Measurements from ENCODE around the gene CRYZL1.

The CRYZL1 gene

DNA sequence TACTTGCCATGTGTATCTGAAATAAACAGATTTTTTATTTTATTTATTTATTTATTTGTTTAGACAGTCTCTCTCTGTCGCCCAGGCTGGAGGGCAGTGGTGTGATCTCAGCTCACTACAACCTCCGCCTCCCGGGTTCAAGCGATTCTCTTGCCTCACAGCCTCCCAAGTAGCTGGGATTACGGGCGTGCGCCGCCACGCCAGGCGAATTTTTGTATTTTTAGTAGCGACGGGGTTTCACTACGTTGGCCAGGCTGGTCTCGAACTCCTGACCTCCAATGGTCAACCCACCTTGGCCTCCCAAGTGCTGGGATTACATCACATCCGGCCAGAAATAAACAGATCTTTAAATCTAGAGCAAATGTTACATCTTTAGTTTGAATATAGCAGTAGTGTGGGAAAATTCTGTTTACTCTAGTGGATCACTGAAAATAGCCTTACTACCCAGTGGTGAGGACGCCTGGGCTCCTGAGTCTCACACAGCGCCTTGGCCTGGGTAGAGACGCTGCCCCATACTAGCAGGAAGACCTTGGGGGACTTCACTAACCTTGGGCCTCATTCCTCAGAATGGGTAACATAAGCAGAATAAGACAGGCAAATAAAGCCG lies 100.3 kb downstream of the CRYZL1 start:
- H3K4me2 ChIP-seq (ENCODE audit: low read length): peak overlapping the region; percentile 16
- H3K18ac ChIP-seq (ENCODE audit: low read length): no peak overlapping the region
- no peak overlapping the region for H2BK15ac ChIP-seq (replicated peaks; ENCODE audit: low read depth)
- H3K27me3 ChIP-seq (ENCODE audit: insufficient read depth, low read length, poor library complexity): no peaks in the 10 kb centered on the region
- peak overlapping the region; percentile 81 for H3K9ac ChIP-seq (ENCODE audit: low read length)
- WGBS (ENCODE audit: extremely low coverage, insufficient coverage, low lambda C conversion rate): no CpG with 5 or more reads among the region's 19 CpGs
- H3K79me2 ChIP-seq (ENCODE audit: control insufficient read depth, insufficient read depth, low read length): peaks cover 63% of the 10 kb centered on the region
- no peak overlapping the region for H3K23ac ChIP-seq (ENCODE audit: low read length)
- H3K4ac ChIP-seq (ENCODE audit: low read depth, low read length): no peak overlapping the region
- no peak overlapping the region for H2AK5ac ChIP-seq (ENCODE audit: low read length)
- H4K5ac ChIP-seq (ENCODE audit: low read length): no peak overlapping the region
- peaks cover 4% of the 10 kb centered on the region for H3K36me3 ChIP-seq (ENCODE audit: control insufficient read depth, insufficient read depth, low read length)
- no peaks in the 10 kb centered on the region for H3K4me1 ChIP-seq (ENCODE audit: control insufficient read depth, low read depth, low read length)
- peak overlapping the region; percentile 66 for H3K4me3 ChIP-seq (ENCODE audit: low read length)
- H4K8ac ChIP-seq (ENCODE audit: low read depth, low read length): no peak overlapping the region
- no peak overlapping the region for H2BK120ac ChIP-seq (ENCODE audit: low read depth, low read length)
- H3K79me1 ChIP-seq (ENCODE audit: low read length): peaks cover 2% of the 10 kb centered on the region
- peak overlapping the region; percentile 93 for H3K56ac ChIP-seq (ENCODE audit: low read length)
- H2BK5ac ChIP-seq (ENCODE audit: low read length): no peak overlapping the region
- H3K27ac ChIP-seq (ENCODE audit: low read depth, low read length): peak overlapping the region; percentile 26
- peak; percentile 52 for DNase-seq

- no CpG with 5 or more reads among the region's 3 CpGs for WGBS (ENCODE audit: extremely low coverage, insufficient coverage, low lambda C conversion rate)
- H3K4me3 ChIP-seq (ENCODE audit: low read length): no peak overlapping the region
- peaks cover 60% of the 10 kb centered on the region for H3K79me2 ChIP-seq (ENCODE audit: control insufficient read depth, insufficient read depth, low read length)
- H3K4ac ChIP-seq (ENCODE audit: low read depth, low read length): no peak overlapping the region
- H2BK120ac ChIP-seq (ENCODE audit: low read depth, low read length): no peak overlapping the region
- H3K4me1 ChIP-seq (ENCODE audit: control insufficient read depth, low read depth, low read length): no peaks in the 10 kb centered on the region
- no peak overlapping the region for H4K8ac ChIP-seq (ENCODE audit: low read depth, low read length)
- no peak overlapping the region for H3K18ac ChIP-seq (ENCODE audit: low read length)
- H3K9ac ChIP-seq (ENCODE audit: low read length): no peak overlapping the region
- H3K27ac ChIP-seq (ENCODE audit: low read depth, low read length): no peak overlapping the region
- no peak overlapping the region for H4K5ac ChIP-seq (ENCODE audit: low read length)
- H3K23ac ChIP-seq (ENCODE audit: low read length): no peak overlapping the region
- H2AK5ac ChIP-seq (ENCODE audit: low read length): no peak overlapping the region
- peaks cover 4% of the 10 kb centered on the region for H3K36me3 ChIP-seq (ENCODE audit: control insufficient read depth, insufficient read depth, low read length)
- H2BK5ac ChIP-seq (ENCODE audit: low read length): no peak overlapping the region
- no peak overlapping the region for H2BK15ac ChIP-seq (replicated peaks; ENCODE audit: low read depth)
- H3K56ac ChIP-seq (ENCODE audit: low read length): no peak overlapping the region
- no peaks in the 10 kb centered on the region for H3K27me3 ChIP-seq (ENCODE audit: insufficient read depth, low read length, poor library complexity)
- peaks cover 2% of the 10 kb centered on the region for H3K79me1 ChIP-seq (ENCODE audit: low read length)
- peak; percentile 68 for DNase-seq
- peak overlapping the region; percentile 18 for H3K4me2 ChIP-seq (ENCODE audit: low read length)
These were observed 100.8 kb downstream of the CRYZL1 start for GRCh38 chr21:33540711-33541104.

DNA sequence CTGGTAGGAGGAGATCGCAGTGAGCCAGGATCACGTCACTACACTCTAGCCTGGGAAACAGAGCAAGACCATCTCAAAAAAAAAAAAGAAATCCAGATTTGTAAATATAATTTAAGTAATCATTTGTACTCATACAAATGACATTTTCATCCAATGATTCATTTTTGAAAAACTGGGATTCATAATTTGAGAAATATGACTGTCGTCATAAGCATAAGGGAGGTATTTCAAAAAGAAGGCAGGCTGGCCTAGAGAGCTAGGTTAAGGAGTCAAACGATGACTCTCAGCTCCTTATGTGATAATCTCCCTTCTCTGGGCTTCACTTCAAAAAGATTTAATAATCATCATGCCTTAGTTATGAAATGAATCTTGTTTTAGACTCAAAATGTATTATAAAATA lies 101.9 kb downstream of the CRYZL1 start:
- Histone ChIP-seq H3K23ac (ENCODE audit: low read length) (no peak overlapping the region), H3K27me3 (ENCODE audit: insufficient read depth, low read length, poor library complexity) (no peaks in the 10 kb centered on the region)
- WGBS (ENCODE audit: extremely low coverage, insufficient coverage, low lambda C conversion rate): no CpG with 5 or more reads among the region's 4 CpGs

More for the DNA sequence above, 101.9 kb downstream of the CRYZL1 start:
- Histone ChIP-seq H2BK5ac (ENCODE audit: low read length) (no peak overlapping the region), H4K5ac (ENCODE audit: low read length) (no peak overlapping the region), H2BK120ac (ENCODE audit: low read depth, low read length) (no peak overlapping the region), H3K18ac (ENCODE audit: low read length) (no peak overlapping the region), H3K4me2 (ENCODE audit: low read length) (no peak overlapping the region), H4K8ac (ENCODE audit: low read depth, low read length) (no peak overlapping the region), H3K27ac (ENCODE audit: low read depth, low read length) (no peak overlapping the region), H3K79me2 (ENCODE audit: control insufficient read depth, insufficient read depth, low read length) (peaks cover 52% of the 10 kb centered on the region), H3K4ac (ENCODE audit: low read depth, low read length) (no peak overlapping the region), H2BK15ac (replicated peaks; ENCODE audit: low read depth) (no peak overlapping the region), H3K4me1 (ENCODE audit: control insufficient read depth, low read depth, low read length) (no peaks in the 10 kb centered on the region), H3K79me1 (ENCODE audit: low read length) (peaks cover 2% of the 10 kb centered on the region), H3K9ac (ENCODE audit: low read length) (no peak overlapping the region), H2AK5ac (ENCODE audit: low read length) (no peak overlapping the region), H3K4me3 (ENCODE audit: low read length) (no peak overlapping the region), H3K36me3 (ENCODE audit: control insufficient read depth, insufficient read depth, low read length) (peaks cover 4% of the 10 kb centered on the region), H3K56ac (ENCODE audit: low read length) (no peak overlapping the region)
- no peak for DNase-seq
